Activated gamma-delta T cell (primary cell): Measurements from ENCODE around the gene MYO16.

ENCODE experiments used
- DNase-seq: peaks from one replicate; lab custom pipeline; 2025; lab: John Stamatoyannopoulos, UW

Gene MYO16

DNA sequence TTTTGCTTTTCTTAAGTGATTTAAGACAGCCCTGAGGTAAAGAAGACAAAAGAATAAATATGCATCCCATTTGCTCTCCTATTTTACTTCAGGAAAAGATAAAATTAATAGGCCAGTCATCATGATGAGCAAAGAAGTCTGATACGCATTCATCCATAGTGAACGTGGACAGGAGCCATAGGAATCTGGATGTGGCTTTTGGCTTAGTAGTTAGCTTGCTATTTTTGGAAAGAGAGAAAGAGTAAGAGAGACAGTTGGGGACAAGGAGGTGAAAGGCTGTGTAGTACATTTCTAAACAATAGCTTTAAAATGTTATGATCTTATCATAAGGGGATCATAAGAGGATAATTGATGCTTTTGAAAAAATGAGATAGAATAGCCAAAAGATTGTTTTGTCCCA is 611.7 kb downstream of the MYO16 start:
- DNase-seq = no peak

GRCh38 chr13:109243311-109243951 is 614.0 kb downstream of the MYO16 start:
- no peak for DNase-seq

GRCh38 chr13:109244566-109244965 is 615.2 kb downstream of the MYO16 start:
- DNase-seq = no peak

DNA sequence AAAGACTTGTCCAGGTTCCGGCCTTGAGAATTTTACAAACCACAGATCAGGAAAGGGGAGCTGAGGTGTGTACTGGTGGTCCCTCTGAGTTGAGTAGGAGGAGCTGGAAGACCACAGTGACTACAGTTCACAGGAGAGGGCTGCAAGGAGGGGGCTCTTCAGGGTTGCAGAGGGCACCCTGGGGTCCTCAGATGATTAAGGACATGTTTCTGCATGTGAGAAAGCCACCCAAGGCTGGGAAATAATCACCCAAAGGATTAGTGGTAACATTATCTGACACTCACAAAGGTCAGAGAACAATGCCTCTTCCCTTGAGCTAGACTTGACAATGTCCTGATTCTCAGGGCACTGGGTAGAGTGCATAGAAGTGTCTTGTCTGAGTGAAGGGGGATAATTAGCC is 616.6 kb downstream of the MYO16 start:
- no peak for DNase-seq

DNA sequence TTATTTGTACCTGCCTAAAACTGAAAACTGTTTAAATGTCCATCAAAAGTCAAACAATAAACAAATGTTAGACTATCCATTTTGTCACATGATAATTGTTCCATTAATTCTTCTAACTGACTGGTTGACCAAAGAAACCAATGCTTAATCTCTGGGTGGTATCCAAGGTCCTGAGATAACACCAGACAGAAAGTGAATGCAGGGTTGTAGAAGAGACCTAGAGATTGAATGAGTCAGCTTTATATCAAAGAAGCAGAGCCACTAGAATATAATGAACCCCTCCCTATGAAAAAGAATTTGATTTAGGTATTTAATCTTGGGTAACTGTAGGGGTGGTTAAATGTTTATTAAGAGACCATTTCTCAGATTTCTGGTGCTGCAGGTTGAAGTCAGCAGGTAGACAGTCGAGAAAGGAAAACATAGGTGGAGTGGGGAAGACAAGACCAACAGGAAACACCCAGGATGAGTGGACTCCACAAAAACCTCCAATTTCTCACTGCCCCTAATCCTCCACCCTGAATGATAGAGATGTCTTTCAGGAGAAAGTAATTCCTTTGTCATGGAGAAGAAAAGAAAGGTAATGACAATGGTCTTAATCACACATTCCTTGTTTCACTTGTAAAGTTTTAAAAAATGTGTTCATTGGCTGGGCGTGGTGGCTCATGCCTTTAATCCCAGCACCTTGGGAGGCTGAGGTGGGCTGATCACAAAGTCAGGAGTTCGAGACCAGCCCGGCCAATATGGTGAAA is 620.5 kb downstream of the MYO16 start:
- no peak for DNase-seq

GRCh38 chr13:109251956-109252355 is 622.5 kb downstream of the MYO16 start:
- no peak for DNase-seq

GRCh38 chr13:109253316-109253715 is 623.9 kb downstream of the MYO16 start:
- no peak for DNase-seq

GRCh38 chr13:109254274-109254673 is 624.9 kb downstream of the MYO16 start:
- DNase-seq = no peak

GRCh38 chr13:109255141-109255856 is 625.9 kb downstream of the MYO16 start:
- no peak for DNase-seq

- no peak for DNase-seq
Observed at GRCh38 chr13:109256866-109257760, 627.7 kb downstream of the MYO16 start.
